Measurements from ENCODE around the gene NOSIP.

NOSIP gene

GRCh38 chr19:49590971-49591730 is 10.8 kb upstream of the NOSIP start, which contains the start of gene PRR12:
Gene PRR12 (plus strand): TSS chr19:49591182. CDS start chr19:49591655, 473 bp downstream.
- Mint-ChIP-seq H3K4me1 (peaks cover 31% of the 10 kb centered on the region), H3K4me3 (peak within 1 kb of the TSS; percentile 89), H3K27ac (peak within 1 kb of the TSS; percentile 90), H3K9me3 (no peaks in the 10 kb centered on the region), H3K36me3 (ENCODE audit: low read depth) (peaks cover 9% of the 10 kb centered on the region), H3K27me3 (no peaks in the 10 kb centered on the region)
- ATAC-seq (peak; percentile 6), DNase-seq (peak; percentile 76)

GRCh38 chr19:49590071-49590970 is 10.0 kb upstream of the NOSIP start:
- Mint-ChIP-seq H3K4me3 (peak overlapping the region; percentile 89), H3K36me3 (ENCODE audit: low read depth) (peaks cover 9% of the 10 kb centered on the region), H3K27ac (peak overlapping the region; percentile 88), H3K27me3 (no peaks in the 10 kb centered on the region), H3K9me3 (no peaks in the 10 kb centered on the region), H3K4me1 (peaks cover 31% of the 10 kb centered on the region)
- peak; percentile 94 for DNase-seq
- peak; percentile 85 for ATAC-seq

- DNase-seq, result no peak
- Mint-ChIP-seq H3K4me3 (no peak overlapping the region), H3K36me3 (ENCODE audit: low read depth) (peaks cover 9% of the 10 kb centered on the region), H3K27ac (peak overlapping the region; percentile 25), H3K27me3 (no peaks in the 10 kb centered on the region), H3K4me1 (peaks cover 31% of the 10 kb centered on the region), H3K9me3 (no peaks in the 10 kb centered on the region)
- no peak for ATAC-seq
Observed at GRCh38 chr19:49589502-49589905, 9.1 kb upstream of the NOSIP start.

- no peak overlapping the region for H3K4me3 Mint-ChIP-seq
- no peaks in the 10 kb centered on the region for H3K9me3 Mint-ChIP-seq
- no peak for DNase-seq
- H3K27me3 Mint-ChIP-seq, result no peaks in the 10 kb centered on the region
- no peak for ATAC-seq
- H3K36me3 Mint-ChIP-seq (ENCODE audit: low read depth), result peaks cover 3% of the 10 kb centered on the region
- no peak overlapping the region for H3K27ac Mint-ChIP-seq
- peaks cover 24% of the 10 kb centered on the region for H3K4me1 Mint-ChIP-seq
Observed at GRCh38 chr19:49588365-49589122, 8.2 kb upstream of the NOSIP start.

GRCh38 chr19:49587227-49587626 is 6.9 kb upstream of the NOSIP start:
- H3K36me3 Mint-ChIP-seq (ENCODE audit: low read depth), result no peaks in the 10 kb centered on the region
- no peaks in the 10 kb centered on the region for H3K9me3 Mint-ChIP-seq
- peaks cover 16% of the 10 kb centered on the region for H3K4me1 Mint-ChIP-seq
- H3K4me3 Mint-ChIP-seq, result no peak overlapping the region
- DNase-seq (no peak), ATAC-seq (no peak)
- no peak overlapping the region for H3K27ac Mint-ChIP-seq
- H3K27me3 Mint-ChIP-seq, result no peaks in the 10 kb centered on the region

GRCh38 chr19:49585023-49585422 is 4.7 kb upstream of the NOSIP start:
- ATAC-seq, result no peak
- peaks cover 19% of the 10 kb centered on the region for H3K4me1 Mint-ChIP-seq

DNA sequence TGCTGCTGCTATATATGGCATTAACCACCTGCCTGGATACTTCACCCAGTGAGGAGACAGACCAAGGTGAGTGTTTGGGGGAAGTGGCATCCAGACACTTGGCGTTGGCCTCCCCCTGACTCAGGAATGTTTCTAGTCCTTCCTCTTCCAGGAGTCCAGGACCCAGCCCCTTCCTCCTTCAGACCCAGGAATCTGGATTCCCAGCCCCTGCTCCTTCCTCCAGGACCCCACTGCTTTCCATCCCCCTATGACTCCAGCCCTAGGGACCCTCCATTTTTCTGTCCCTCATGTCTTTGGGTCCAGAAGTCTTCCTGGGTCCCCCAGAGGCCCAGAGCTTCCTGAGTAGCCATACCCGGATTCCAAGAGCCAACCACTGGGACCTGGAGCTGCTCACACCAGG is 2.9 kb upstream of the NOSIP start:
- H3K4me3 Mint-ChIP-seq, result no peak overlapping the region
- peaks cover 22% of the 10 kb centered on the region for H3K4me1 Mint-ChIP-seq
- H3K9me3 Mint-ChIP-seq, result no peaks in the 10 kb centered on the region
- no peak overlapping the region for H3K27ac Mint-ChIP-seq
- no peak for ATAC-seq
- DNase-seq, result no peak
- H3K36me3 Mint-ChIP-seq (ENCODE audit: low read depth), result peaks cover 2% of the 10 kb centered on the region
- no peaks in the 10 kb centered on the region for H3K27me3 Mint-ChIP-seq

More at GRCh38 chr19:49585023-49585422, 4.7 kb upstream of the NOSIP start:
- peaks cover 2% of the 10 kb centered on the region for H3K36me3 Mint-ChIP-seq (ENCODE audit: low read depth)
- H3K27ac Mint-ChIP-seq, result no peak overlapping the region
- H3K4me3 Mint-ChIP-seq, result no peak overlapping the region
- H3K27me3 Mint-ChIP-seq, result no peaks in the 10 kb centered on the region
- no peaks in the 10 kb centered on the region for H3K9me3 Mint-ChIP-seq
- no peak for DNase-seq

DNA sequence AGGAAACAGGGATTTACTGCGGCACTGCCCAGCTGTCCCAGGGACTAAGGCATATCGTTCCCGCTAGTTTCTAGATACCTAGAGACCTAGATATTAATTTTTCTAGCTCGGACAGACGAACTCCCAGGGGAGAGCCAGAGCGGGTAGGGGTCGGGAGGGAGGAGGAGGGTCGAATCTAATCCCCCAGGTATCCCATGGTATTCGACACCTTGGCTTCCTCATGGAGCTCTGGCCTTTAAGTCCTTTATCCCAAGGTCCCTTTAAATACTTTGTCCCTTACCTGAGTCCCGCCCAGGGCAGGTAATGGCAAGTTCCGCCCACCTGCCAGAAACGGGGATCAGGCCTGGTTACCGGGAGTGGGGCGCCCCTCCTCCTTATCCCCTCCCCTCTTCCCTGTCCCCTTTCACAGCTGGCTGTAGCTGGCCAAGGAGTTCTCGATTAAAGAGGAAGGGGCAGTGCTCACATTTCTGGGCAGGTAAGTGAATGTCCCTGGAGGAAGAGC is 702 bp upstream of the NOSIP start, which contains the start of gene PRRG2:
TSS of gene PRRG2 (plus strand) at position 310 of the 502 bp plus-strand sequence. CDS start 1,904 bp downstream, outside the sequence.
- ATAC-seq, result no peak
- H3K4me1 Mint-ChIP-seq, result peaks cover 28% of the 10 kb centered on the region
- no peak for DNase-seq
- peak within 1 kb of the TSS; percentile 98 for H3K4me3 Mint-ChIP-seq
- H3K27me3 Mint-ChIP-seq, result no peaks in the 10 kb centered on the region
- no peaks in the 10 kb centered on the region for H3K9me3 Mint-ChIP-seq
- H3K27ac Mint-ChIP-seq, result peak within 1 kb of the TSS; percentile 97
- H3K36me3 Mint-ChIP-seq (ENCODE audit: low read depth), result peaks cover 2% of the 10 kb centered on the region

GRCh38 chr19:49579947-49580263 is 451 bp downstream of the NOSIP start:
- ATAC-seq, result no peak
- Mint-ChIP-seq H3K27me3 (no peaks in the 10 kb centered on the region), H3K36me3 (ENCODE audit: low read depth) (peaks cover 4% of the 10 kb centered on the region)

DNA sequence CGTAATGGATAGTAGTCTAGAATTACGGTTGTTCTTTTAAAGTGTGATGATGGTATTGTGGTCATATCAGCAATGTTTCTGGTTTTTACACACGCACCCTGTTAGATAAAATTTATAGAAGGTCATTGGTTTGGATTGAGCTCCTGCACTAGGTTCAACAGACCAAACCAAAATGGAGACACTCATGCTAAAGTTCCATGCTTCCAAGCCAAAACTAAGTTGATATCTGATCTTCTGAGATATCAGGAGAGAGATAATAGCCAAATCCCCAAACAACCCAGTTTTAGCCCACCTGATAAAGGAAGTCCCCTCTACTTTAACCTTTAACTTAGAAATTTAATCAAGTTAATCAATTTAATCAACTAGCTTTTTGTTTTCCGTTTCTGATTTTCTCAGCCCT is 1.2 kb downstream of the NOSIP start:
- H3K4me3 Mint-ChIP-seq, result peak overlapping the region; percentile 98
- H3K4me1 Mint-ChIP-seq, result peaks cover 28% of the 10 kb centered on the region
- H3K36me3 Mint-ChIP-seq (ENCODE audit: low read depth), result peaks cover 7% of the 10 kb centered on the region
- H3K27ac Mint-ChIP-seq, result peak overlapping the region; percentile 97
- H3K9me3 Mint-ChIP-seq, result no peaks in the 10 kb centered on the region
- no peaks in the 10 kb centered on the region for H3K27me3 Mint-ChIP-seq
- no peak for ATAC-seq
- DNase-seq, result no peak

More at GRCh38 chr19:49579947-49580263, 451 bp downstream of the NOSIP start:
- Mint-ChIP-seq H3K27ac (peak overlapping the region; percentile 97), H3K4me1 (peaks cover 28% of the 10 kb centered on the region), H3K9me3 (no peaks in the 10 kb centered on the region), H3K4me3 (peak overlapping the region; percentile 98)
- no peak for DNase-seq

- Mint-ChIP-seq H3K27ac (no peak overlapping the region), H3K36me3 (ENCODE audit: low read depth) (peaks cover 13% of the 10 kb centered on the region), H3K27me3 (no peaks in the 10 kb centered on the region), H3K4me1 (peaks cover 31% of the 10 kb centered on the region), H3K9me3 (no peaks in the 10 kb centered on the region), H3K4me3 (no peak overlapping the region)
- no peak for ATAC-seq
- no peak for DNase-seq
Observed at GRCh38 chr19:49574206-49574755, 6.1 kb downstream of the NOSIP start.

GRCh38 chr19:49573425-49573824 is 6.9 kb downstream of the NOSIP start:
- peaks cover 14% of the 10 kb centered on the region for H3K36me3 Mint-ChIP-seq (ENCODE audit: low read depth)
- DNase-seq (no peak), ATAC-seq (no peak)
- no peaks in the 10 kb centered on the region for H3K27me3 Mint-ChIP-seq
- H3K4me1 Mint-ChIP-seq, result peaks cover 30% of the 10 kb centered on the region
- H3K4me3 Mint-ChIP-seq, result no peak overlapping the region
- H3K9me3 Mint-ChIP-seq, result no peaks in the 10 kb centered on the region
- H3K27ac Mint-ChIP-seq, result no peak overlapping the region

DNA sequence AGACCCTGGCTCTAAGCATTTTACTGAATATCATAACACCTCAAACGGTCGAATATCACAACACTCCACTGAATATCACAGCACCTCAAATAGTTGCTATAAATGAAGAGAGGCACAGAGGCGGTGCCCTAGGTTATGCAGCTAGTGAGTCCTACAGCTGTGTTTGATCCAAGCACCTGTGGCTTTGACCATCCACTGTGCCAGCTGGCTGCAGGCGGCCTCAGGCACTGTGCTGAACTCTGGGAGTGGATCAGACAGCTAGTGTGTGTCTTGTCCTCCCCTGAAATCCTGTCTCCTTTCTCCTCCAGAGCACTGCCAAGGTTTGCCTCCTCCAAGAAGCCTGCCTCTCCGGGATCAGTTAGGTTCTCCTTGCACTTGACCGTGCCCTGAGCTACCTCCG is 7.3 kb downstream of the NOSIP start:
- DNase-seq, result no peak
- H3K9me3 Mint-ChIP-seq, result no peaks in the 10 kb centered on the region
- H3K4me3 Mint-ChIP-seq, result no peak overlapping the region
- H3K36me3 Mint-ChIP-seq (ENCODE audit: low read depth), result peaks cover 16% of the 10 kb centered on the region
- ATAC-seq, result no peak
- H3K27ac Mint-ChIP-seq, result no peak overlapping the region
- H3K27me3 Mint-ChIP-seq, result no peaks in the 10 kb centered on the region
- peaks cover 32% of the 10 kb centered on the region for H3K4me1 Mint-ChIP-seq

Data from activated naive CD8-positive, alpha-beta T cell treated with anti-CD3 and anti-CD28 coated beads, Interleukin-2, amount 50 U/mL, for 24 hours (primary cell).